Tibial nerve (tissue), 4 donors: Measurements from ENCODE around the gene PSORS1C1. TPM values are rescaled to one million over a fixed set of nuclear protein-coding genes. Genes with fewer than 3 reads are reported as not detected.

Experiments
- DNase-seq, 2 donors: peaks; one replicate each; pipeline ENCODE4 v3.0.0-alpha.2; 2019; ENCODE audit warnings: low spot score in 2 of 2
- H3K27ac ChIP-seq, 4 donors: fragments of 200-600 bp; sonication (generic) in 3 of 4; one replicate each; pipeline ENCODE4 v1.5.1; 2017 to 2019; ENCODE audit warnings: mild to moderate bottlenecking in 1 of 4
- H3K27me3 ChIP-seq, 2 donors: fragments of 200-600 bp; sonication (generic) in 1 of 2; one replicate each; pipeline versions ENCODE4 v1.5.1 to v1.6.0; 2017 to 2019
- H3K36me3 ChIP-seq, 3 donors: fragments of 200-600 bp; sonication (generic); one replicate each; pipeline ENCODE4 v1.5.1; 2018 to 2019
- H3K4me1 ChIP-seq, 4 donors: fragments of 200-600 bp; sonication (generic) in 3 of 4; one replicate each; pipeline ENCODE4 v1.5.1; 2017 to 2019
- H3K4me3 ChIP-seq, 4 donors: fragments of 200-600 bp; sonication (generic) in 3 of 4; one replicate each; pipeline ENCODE4 v1.5.1; 2017 to 2019; ENCODE audit warnings: mild to moderate bottlenecking in 1 of 4, moderate library complexity in 1 of 4
- H3K9me3 ChIP-seq, 4 donors: fragments of 200-600 bp; sonication (generic) in 3 of 4; one replicate each; pipeline ENCODE4 v1.5.1; 2017 to 2019
- CTCF ChIP-seq, 5 experiments: fragments of 200-600 bp in 3 of 5; fragments of 450-650 bp in 2 of 5; sonication (generic) in 3 of 5; IDR thresholded peaks; one replicate each; pipeline ENCODE4 v1.5.1; 2016 to 2019; ENCODE audit warnings: antibody characterized with exemption in 5 of 5, mild to moderate bottlenecking in 3 of 5, moderate library complexity in 2 of 5
- EP300 ChIP-seq, 2 donors: sonication (generic); formaldehyde crosslinking; IDR thresholded peaks; one replicate each; pipeline ENCODE4 v1.6.1; 2017; ENCODE audit warnings: antibody characterized with exemption in 2 of 2, mild to moderate bottlenecking in 1 of 2
- POLR2A ChIP-seq, 2 donors: fragments of 450-650 bp; IDR thresholded peaks; one replicate each; pipeline ENCODE4 v1.6.1; 2017; ENCODE audit warnings: antibody characterized with exemption in 2 of 2, mild to moderate bottlenecking in 2 of 2, moderate library complexity in 2 of 2
- WGBS, 2 donors: methylation state at CpG; one replicate each; pipeline ENCODE4 v1.1.5; 2018; 5-methylcytosine and 5-hydroxymethylcytosine counted together
- total RNA-seq, 4 donors: library from RNA; depleted of rRNA; stranded (reverse); fragments of >200 nt; gene quantifications; one replicate each; pipeline ENCODE4 v1.1.0, GENCODE V29; 2016

The PSORS1C1 gene
- total RNA-seq, 4 donors from 2014 or later = 0.42 to 8.5 (median 2.2) TPM

DNA sequence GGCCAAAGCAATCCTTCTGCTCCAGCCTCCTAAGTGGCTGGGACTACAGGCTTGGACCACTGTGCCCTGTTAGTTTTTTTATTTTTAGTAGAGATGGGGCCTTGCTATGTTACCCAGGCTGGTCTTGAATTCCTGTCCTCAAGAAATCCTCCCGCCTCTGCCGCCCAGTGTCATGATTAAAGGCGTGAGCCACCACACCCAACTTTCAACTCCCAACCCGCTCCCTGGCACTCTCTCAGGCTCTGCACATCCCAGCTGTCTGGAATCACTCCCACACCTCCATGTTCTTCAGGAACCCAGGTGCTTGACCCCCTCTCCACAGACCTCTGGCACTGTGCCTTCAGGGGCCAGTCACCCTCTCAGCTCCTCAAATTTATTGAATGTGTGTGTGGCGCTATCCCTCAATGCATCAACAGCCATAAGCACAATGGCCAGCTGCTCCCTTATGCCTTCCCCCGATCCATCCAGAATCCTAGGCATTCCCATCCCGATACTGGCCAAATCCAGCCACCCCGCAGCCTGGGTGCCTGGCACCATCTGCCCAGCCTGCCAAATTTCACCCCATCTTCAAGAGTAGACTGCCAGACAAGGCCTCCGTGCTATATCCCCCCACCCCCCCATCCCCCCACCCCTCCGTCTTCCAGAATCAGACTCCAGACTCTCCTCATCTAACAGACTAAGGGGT lies 56.5 kb downstream of the PSORS1C1 start:
- Histone ChIP-seq H3K4me3 (no peak overlapping the region), H3K27ac (no peak overlapping the region), H3K4me1 (no peaks in the 10 kb centered on the region), H3K36me3 (no peaks in the 10 kb centered on the region), H3K9me3 (no peaks in the 10 kb centered on the region), H3K27me3 (no peaks in the 10 kb centered on the region)
- 82 to 85% methylated on average over 10 of the region's 10 CpGs for WGBS, 2 donors
- no peak for DNase-seq
- TF ChIP-seq POLR2A (IDR thresholded peaks at IDR 0.05) = no peak
- TF ChIP-seq CTCF (IDR thresholded peaks at IDR 0.05) = no peak
- no peak for TF ChIP-seq EP300 (IDR thresholded peaks at IDR 0.05)

DNA sequence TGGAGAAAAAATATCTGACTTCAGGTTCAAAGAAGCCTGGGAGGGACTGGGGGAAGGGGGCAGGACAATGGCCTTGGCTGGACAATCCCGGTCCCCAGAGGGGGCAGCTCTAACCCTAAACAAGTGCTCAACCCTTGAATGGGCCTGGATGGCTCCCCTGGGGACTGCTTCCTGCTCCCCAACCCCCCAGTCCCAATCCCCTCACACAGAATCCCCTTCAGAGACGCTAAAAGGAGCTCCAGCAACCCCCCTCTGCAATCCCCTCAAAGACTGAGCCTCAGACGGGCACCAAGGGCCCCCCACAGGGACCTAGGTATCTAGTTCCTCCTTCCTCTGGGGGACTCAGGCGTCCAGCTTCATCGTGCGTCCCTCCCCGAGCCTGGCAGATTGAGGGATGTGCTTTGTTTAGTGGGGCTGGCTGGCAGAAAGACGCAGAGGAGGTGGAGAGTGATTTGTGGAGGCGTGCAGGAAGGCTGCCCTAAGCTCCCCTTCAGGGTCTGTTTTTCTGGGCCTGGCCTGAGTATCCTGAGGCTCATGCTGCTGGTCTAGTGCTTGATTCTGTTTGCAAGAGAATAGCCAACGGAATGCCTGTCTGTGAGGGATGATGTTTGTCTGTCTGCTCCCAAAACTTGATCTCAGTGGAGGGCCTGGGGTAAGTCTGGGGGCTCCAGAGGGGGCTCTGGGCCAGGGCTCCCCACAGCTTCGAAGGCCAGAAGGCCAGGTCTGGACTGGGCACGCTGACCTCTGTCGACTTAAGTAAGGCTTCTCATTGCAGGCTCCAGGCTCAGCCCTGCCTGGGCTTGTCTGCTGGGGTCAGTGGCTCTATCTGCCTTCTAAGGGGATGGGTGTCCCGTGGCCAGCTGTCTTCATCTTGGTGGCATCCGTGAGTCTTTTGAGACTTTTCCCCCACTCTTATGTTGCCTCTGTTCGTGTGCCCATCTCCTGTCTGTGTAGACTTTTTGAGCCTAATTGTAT lies 57.6 kb downstream of the PSORS1C1 start:
- DNase-seq = no peak
- H3K36me3 ChIP-seq = no peaks in the 10 kb centered on the region
- no peaks in the 10 kb centered on the region for H3K4me1 ChIP-seq
- H3K27ac ChIP-seq = no peak overlapping the region
- H3K27me3 ChIP-seq = no peaks in the 10 kb centered on the region
- H3K4me3 ChIP-seq = no peak overlapping the region
- no peaks in the 10 kb centered on the region for H3K9me3 ChIP-seq
- WGBS, 2 donors = 55 to 58% methylated on average over 15 of the region's 16 CpGs
- TF ChIP-seq POLR2A (IDR thresholded peaks at IDR 0.05) (no peak), EP300 (IDR thresholded peaks at IDR 0.05) (no peak), CTCF (IDR thresholded peaks at IDR 0.05) (no peak)

GRCh38 chr6:31172973-31173384 lies 58.4 kb downstream of the PSORS1C1 start:
- Histone ChIP-seq H3K36me3 (no peaks in the 10 kb centered on the region), H3K27ac (no peak overlapping the region), H3K9me3 (no peaks in the 10 kb centered on the region), H3K4me3 (no peak overlapping the region), H3K27me3 (no peaks in the 10 kb centered on the region), H3K4me1 (no peaks in the 10 kb centered on the region)
- TF ChIP-seq CTCF (IDR thresholded peaks at IDR 0.05) (no peak), POLR2A (IDR thresholded peaks at IDR 0.05) (no peak), EP300 (IDR thresholded peaks at IDR 0.05) (no peak)
- 68 to 76% methylated on average over 5 of the region's 5 CpGs for WGBS, 2 donors
- no peak for DNase-seq

DNA sequence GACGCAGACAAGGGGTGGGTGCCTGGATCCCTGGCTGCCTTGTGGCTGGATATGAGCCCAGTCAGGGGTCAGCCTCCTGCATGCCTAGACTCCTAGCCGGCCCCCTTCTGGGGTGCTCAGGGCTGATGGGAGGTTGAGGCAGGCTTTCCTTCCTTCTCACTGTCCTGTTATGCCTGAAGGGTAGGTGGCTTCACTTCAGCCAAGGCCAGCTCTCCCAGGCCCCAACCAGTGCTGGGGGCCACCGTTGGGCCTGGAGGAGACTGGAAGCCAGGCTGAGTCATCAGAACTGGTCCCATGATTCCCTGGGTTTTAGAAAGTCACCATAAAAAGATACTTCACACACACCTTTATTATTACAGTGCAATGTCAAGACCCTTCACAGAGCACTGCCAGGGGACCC lies 58.8 kb downstream of the PSORS1C1 start:
- Histone ChIP-seq H3K4me1 (no peaks in the 10 kb centered on the region), H3K36me3 (no peaks in the 10 kb centered on the region), H3K27me3 (no peaks in the 10 kb centered on the region), H3K27ac (no peak overlapping the region), H3K4me3 (no peak overlapping the region), H3K9me3 (no peaks in the 10 kb centered on the region)
- WGBS, 2 donors = 52 to 54% methylated on average over 3 of the region's 3 CpGs
- TF ChIP-seq CTCF (IDR thresholded peaks at IDR 0.05) (no peak), EP300 (IDR thresholded peaks at IDR 0.05) (no peak), POLR2A (IDR thresholded peaks at IDR 0.05) (no peak)
- DNase-seq = no peak

DNA sequence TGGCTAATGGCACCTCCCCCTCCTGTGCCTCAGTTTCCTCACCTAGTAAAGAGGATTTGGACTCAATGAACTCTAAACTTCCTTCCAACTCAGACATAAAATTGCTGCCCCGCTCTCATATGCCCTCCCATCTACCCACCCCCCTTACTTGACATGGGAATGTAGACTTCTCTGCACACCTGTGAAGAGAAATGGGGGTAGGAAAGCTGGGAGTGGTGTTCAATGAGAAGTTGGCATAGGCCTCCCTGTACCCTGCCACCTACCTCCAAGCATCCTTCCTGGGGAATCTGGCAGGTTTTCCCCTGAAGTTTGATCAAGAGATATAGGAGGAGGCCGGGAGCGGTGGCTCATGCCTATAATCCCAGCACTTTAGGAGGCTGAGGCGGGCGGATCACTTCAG lies 59.8 kb downstream of the PSORS1C1 start:
- DNase-seq = no peak
- H3K27ac ChIP-seq = no peak overlapping the region
- H3K4me3 ChIP-seq = no peak overlapping the region
- TF ChIP-seq EP300 (IDR thresholded peaks at IDR 0.05) (no peak), CTCF (IDR thresholded peaks at IDR 0.05) (no peak)
- no peaks in the 10 kb centered on the region for H3K27me3 ChIP-seq
- no peaks in the 10 kb centered on the region for H3K36me3 ChIP-seq
- WGBS, 2 donors = 79 to 97% methylated on average over 5 of the region's 5 CpGs
- H3K9me3 ChIP-seq = no peaks in the 10 kb centered on the region
- no peaks in the 10 kb centered on the region for H3K4me1 ChIP-seq
